Spleen (tissue), 11 donors: ENCODE measurements around the gene CTBP1. TPM values are rescaled to one million over a fixed set of nuclear protein-coding genes. Genes with fewer than 3 reads are reported as not detected.
"Not testable (repeated sequence)": the region's sequence is repeated elsewhere in the genome, so short reads cannot be mapped to it uniquely, and the experiment has no call there.

Experiments used
- DNase-seq: peaks from one replicate; pipeline ENCODE4 v3.0.0-alpha.2; 2020
- H3K27ac ChIP-seq, 8 donors: fragments of 200-600 bp; sonication (generic) in 7 of 8; 1 replicate in 4 of 8; 2 replicates in 4 of 8; pipeline versions ENCODE4 v1.5.0 to v1.8.0; 2016 to 2021; ENCODE audit warnings: inconsistent platforms in 4 of 8, mild to moderate bottlenecking in 4 of 8, moderate library complexity in 1 of 8
- H3K27me3 ChIP-seq, 7 donors: fragments of 200-600 bp; sonication (generic) in 6 of 7; replicated peaks in 1 of 7; 1 replicate in 4 of 7; 2 replicates in 3 of 7; pipeline versions ENCODE4 v1.5.0 to v1.8.0; 2016 to 2021; ENCODE audit warnings: inconsistent platforms in 3 of 7, mild to moderate bottlenecking in 1 of 7
- H3K36me3 ChIP-seq, 6 donors: fragments of 200-600 bp; sonication (generic) in 5 of 6; 1 replicate in 4 of 6; 2 replicates in 2 of 6; pipeline versions ENCODE4 v1.5.0 to v1.8.0; 2016 to 2021; ENCODE audit warnings: inconsistent platforms in 2 of 6
- H3K4me1 ChIP-seq, 6 donors: fragments of 200-600 bp; sonication (generic) in 5 of 6; 1 replicate in 3 of 6; 2 replicates in 3 of 6; pipeline versions ENCODE4 v1.5.0 to v1.8.0; 2016 to 2021; ENCODE audit warnings: inconsistent platforms in 3 of 6
- H3K4me3 ChIP-seq, 8 donors: fragments of 200-600 bp; sonication (generic) in 7 of 8; 1 replicate in 4 of 8; 2 replicates in 4 of 8; pipeline versions ENCODE4 v1.5.0 to v1.8.0; 2016 to 2021; ENCODE audit warnings: inconsistent platforms in 4 of 8, mild to moderate bottlenecking in 4 of 8, moderate library complexity in 2 of 8
- H3K9me3 ChIP-seq, 8 donors: fragments of 200-600 bp; sonication (generic) in 7 of 8; 1 replicate in 4 of 8; 2 replicates in 4 of 8; pipeline versions ENCODE4 v1.5.0 to v1.8.0; 2016 to 2021; ENCODE audit warnings: inconsistent platforms in 4 of 8
- CTCF ChIP-seq, 11 experiments: fragments of 200-600 bp in 7 of 11; fragments of 450-650 bp in 4 of 11; sonication (generic) in 4 of 11; IDR thresholded peaks in 8 of 11; conservative IDR thresholded peaks in 3 of 11; 1 replicate in 7 of 11; 2 replicates in 4 of 11; pipeline versions ENCODE4 v1.4.0 to v1.8.0; 2016 to 2021; ENCODE audit warnings: antibody characterized with exemption in 11 of 11, inconsistent platforms in 4 of 11, mild to moderate bottlenecking in 1 of 11
- POLR2A ChIP-seq, 3 donors: fragments of 450-650 bp; IDR thresholded peaks; one replicate each; pipeline ENCODE4 v1.5.1; 2017; ENCODE audit warnings: antibody characterized with exemption in 3 of 3, mild to moderate bottlenecking in 1 of 3
- POLR2AphosphoS5 ChIP-seq, 3 donors: sonication (generic); formaldehyde crosslinking; IDR thresholded peaks; one replicate each; pipeline ENCODE4 v1.5.1; 2017; ENCODE audit warnings: antibody characterized with exemption in 3 of 3
- WGBS, 5 donors: extraction: QIAGEN DNeasy Blood & Tissue Kit in 3 of 5; methylation state at CpG; one replicate each; pipeline versions ENCODE4 v1.1.5 to v1.1.7; 2013 to 2018; 5-methylcytosine and 5-hydroxymethylcytosine counted together
- intact Hi-C: fragments of 100-400 bp; cut with DNase I; formaldehyde crosslinking; loops from one replicate; pipeline ENCODE4 v1.15.0; 2023; ENCODE audit warnings: low total_unique reads
- polyA plus RNA-seq, 3 donors: library from polyadenylated mRNA; stranded (reverse); fragments of 200-250 nt; gene quantifications; one replicate each; pipeline ENCODE4 v1.2.1, GENCODE V29; 2013
- total RNA-seq, 7 donors: library from RNA; depleted of rRNA in 3 of 7; stranded (reverse); fragments of >200 nt in 3 of 7; fragmentation: NEBNext Ultra II Directional in 4 of 7; extraction: Animal tissue kit (Norgen Biotek cat#: 25700) in 4 of 7; gene quantifications; one replicate each; pipeline versions ENCODE4 v1.1.0 to v1.2.1, GENCODE V29; 2016 to 2021
- donor health status: healthy with polysubstance abuse.
- donor health status: DM: no; HTN: no; CAD: no; lungs with moderate emphysema.
- donor health status: DM: no; HTN: no; CAD: no.
- donor health status: Bipolar disorder and iron deficiency.
- donor health status: healthy.
- donor health status: DM: no; HTN: no; CAD: no.
- donor health status: DM: yes; HTN: yes; CAD: no.

The CTBP1 gene
- total and polyA plus RNA-seq, 10 donors: 101 to 226 (median 187) TPM

GRCh38 chr4:1237981-1238675 lies 10.8 kb downstream of the CTBP1 start:
- intact Hi-C loops: no loop called here
- H3K27ac ChIP-seq: no peak overlapping the region
- H3K9me3 ChIP-seq: no peaks in the 10 kb centered on the region
- no peaks in the 10 kb centered on the region for H3K27me3 ChIP-seq
- no peak overlapping the region for H3K4me3 ChIP-seq
- peaks cover 0 to 94% (median 58%) of the 10 kb centered on the region in 6 donors for H3K36me3 ChIP-seq
- WGBS, 5 donors: 92 to 99% (median 93%) methylated on average over 14 to 39 of the region's 39 CpGs
- TF ChIP-seq POLR2AphosphoS5 (IDR thresholded peaks at IDR 0.05) (peak in 2 of 3 donors; percentile 34 to 38), CTCF (IDR thresholded peaks at IDR 0.05 in 8 of 11, conservative IDR thresholded peaks at IDR 0.05 in 3 of 11) (no peak)
- DNase-seq: peak; percentile 70
- peaks cover 14 to 66% (median 42%) of the 10 kb centered on the region in 6 donors for H3K4me1 ChIP-seq

GRCh38 chr4:1237261-1237660 lies 11.7 kb downstream of the CTBP1 start:
- 85 to 97% (median 94%) methylated on average over 8 to 9 of the region's 9 CpGs for WGBS, 5 donors
- H3K27me3 ChIP-seq, intact Hi-C loops, DNase-seq, H3K4me3 ChIP-seq, H3K9me3 ChIP-seq, H3K27ac ChIP-seq: not testable (repeated sequence)
- Histone ChIP-seq H3K36me3 (peaks cover 0 to 99% (median 62%) of the 10 kb centered on the region in 6 donors), H3K4me1 (peaks cover 9 to 66% (median 40%) of the 10 kb centered on the region in 6 donors)

GRCh38 chr4:1236836-1237235 lies 12.1 kb downstream of the CTBP1 start:
- not testable (repeated sequence) for H3K9me3 ChIP-seq, DNase-seq
- 90 to 98% (median 93%) methylated on average over 7 to 13 of the region's 13 CpGs for WGBS, 5 donors

GRCh38 chr4:1236103-1236641 lies 12.8 kb downstream of the CTBP1 start:
- Histone ChIP-seq H3K4me3 (no peak overlapping the region), H3K36me3 (peaks cover 0 to 99% (median 70%) of the 10 kb centered on the region in 6 donors), H3K9me3 (no peaks in the 10 kb centered on the region), H3K27me3 (no peaks in the 10 kb centered on the region), H3K4me1 (peaks cover 4 to 64% (median 33%) of the 10 kb centered on the region in 6 donors), H3K27ac (no peak overlapping the region)
- WGBS, 5 donors: 92 to 96% (median 94%) methylated on average over 10 to 19 of the region's 19 CpGs
- DNase-seq: no peak
- intact Hi-C loops: no loop called here
- no peak for TF ChIP-seq POLR2A (IDR thresholded peaks at IDR 0.05)
- TF ChIP-seq CTCF (IDR thresholded peaks at IDR 0.05 in 8 of 11, conservative IDR thresholded peaks at IDR 0.05 in 3 of 11): no peak
- no peak for TF ChIP-seq POLR2AphosphoS5 (IDR thresholded peaks at IDR 0.05)

More at GRCh38 chr4:1236836-1237235, 12.1 kb downstream of the CTBP1 start:
- H3K4me3 ChIP-seq, H3K27me3 ChIP-seq, H3K27ac ChIP-seq, intact Hi-C loops: not testable (repeated sequence)
- peaks cover 0 to 99% (median 66%) of the 10 kb centered on the region in 6 donors for H3K36me3 ChIP-seq
- peaks cover 7 to 66% (median 37%) of the 10 kb centered on the region in 6 donors for H3K4me1 ChIP-seq

GRCh38 chr4:1235381-1236102 lies 13.4 kb downstream of the CTBP1 start:
- Histone ChIP-seq H3K36me3 (peaks cover 0 to 99% (median 70%) of the 10 kb centered on the region in 6 donors), H3K27ac (no peak overlapping the region), H3K4me3 (no peak overlapping the region), H3K4me1 (peaks cover 4 to 58% (median 30%) of the 10 kb centered on the region in 6 donors), H3K27me3 (no peaks in the 10 kb centered on the region), H3K9me3 (no peaks in the 10 kb centered on the region)
- WGBS, 5 donors: 94 to 97% (median 95%) methylated on average over 35 of the region's 35 CpGs
- DNase-seq: peak; percentile 59
- TF ChIP-seq CTCF (IDR thresholded peaks at IDR 0.05 in 8 of 11, conservative IDR thresholded peaks at IDR 0.05 in 3 of 11): no peak
- TF ChIP-seq POLR2A (IDR thresholded peaks at IDR 0.05): no peak
- peak in 1 of 3 donors; percentile 41 for TF ChIP-seq POLR2AphosphoS5 (IDR thresholded peaks at IDR 0.05)
- intact Hi-C loops: no loop called here
